ENCODE measurements around the gene NREP. TPM values are rescaled to one million over a fixed set of nuclear protein-coding genes. Genes with fewer than 3 reads are reported as not detected.

Gene NREP
- total RNA-seq, 4 donors from 2014 or later: 6.0 to 42.0 (median 10.2) TPM

GRCh38 chr5:111707630-111708164, 49.3 kb downstream of the NREP start:
- H3K27me3 ChIP-seq: no peaks in the 10 kb centered on the region
- intact Hi-C loops (cut with DNase I; ENCODE audit: low total_unique reads): no loop called here
- in situ Hi-C loops (cut with MboI; ENCODE audit: low pct_ligation_motif_present in 1 of 4, low pct_unique_long_range_greater_than_20kb in 1 of 4, low sequenced_read_pairs in 3 of 4): no loop called here
- no peak for TF ChIP-seq EP300 (IDR thresholded peaks at IDR 0.05; ENCODE audit: low read depth)
- TF ChIP-seq POLR2A (IDR thresholded peaks at IDR 0.05): no peak
- TF ChIP-seq POLR2AphosphoS5 (IDR thresholded peaks at IDR 0.05): no peak
- TF ChIP-seq CTCF (IDR thresholded peaks at IDR 0.05): no peak
- H3K27ac ChIP-seq: peak overlapping the region in 1 of 4 donors; percentile 29
- H3K4me1 ChIP-seq: peaks cover 0 to 5% (median 2%) of the 10 kb centered on the region in 4 donors
- H3K36me3 ChIP-seq: no peaks in the 10 kb centered on the region
- no peak for DNase-seq
- WGBS, 2 donors (ENCODE audit: low coverage in 1 of 2): 39 to 50% methylated on average over 1 of the region's 1 CpG
- H3K4me3 ChIP-seq: no peak overlapping the region
- peaks cover 0 to 3% of the 10 kb centered on the region in 2 donors for H3K9me3 ChIP-seq

GRCh38 chr5:111706345-111706744, 50.6 kb downstream of the NREP start:
- peaks cover 0 to 5% (median 2%) of the 10 kb centered on the region in 4 donors for H3K4me1 ChIP-seq
- no peak for TF ChIP-seq EP300 (IDR thresholded peaks at IDR 0.05; ENCODE audit: low read depth)
- TF ChIP-seq POLR2AphosphoS5 (IDR thresholded peaks at IDR 0.05): no peak
- TF ChIP-seq POLR2A (IDR thresholded peaks at IDR 0.05): no peak
- TF ChIP-seq CTCF (IDR thresholded peaks at IDR 0.05): no peak
- intact Hi-C loops (cut with DNase I; ENCODE audit: low total_unique reads) (no loop called here), in situ Hi-C loops (cut with MboI; ENCODE audit: low pct_ligation_motif_present in 1 of 4, low pct_unique_long_range_greater_than_20kb in 1 of 4, low sequenced_read_pairs in 3 of 4) (no loop called here)
- no peaks in the 10 kb centered on the region for H3K27me3 ChIP-seq
- WGBS, 2 donors (ENCODE audit: low coverage in 1 of 2): 40 to 42% methylated on average over 4 of the region's 4 CpGs
- no peak overlapping the region for H3K4me3 ChIP-seq
- H3K9me3 ChIP-seq: no peaks in the 10 kb centered on the region
- H3K27ac ChIP-seq: no peak overlapping the region
- no peak for DNase-seq
- no peaks in the 10 kb centered on the region for H3K36me3 ChIP-seq

GRCh38 chr5:111704452-111705085, 52.4 kb downstream of the NREP start:
- in situ Hi-C loops (cut with MboI; ENCODE audit: low pct_ligation_motif_present in 1 of 4, low pct_unique_long_range_greater_than_20kb in 1 of 4, low sequenced_read_pairs in 3 of 4) (no loop called here), intact Hi-C loops (cut with DNase I; ENCODE audit: low total_unique reads) (no loop called here)
- no peaks in the 10 kb centered on the region for H3K27me3 ChIP-seq
- no peak for TF ChIP-seq POLR2AphosphoS5 (IDR thresholded peaks at IDR 0.05)
- no peak for TF ChIP-seq EP300 (IDR thresholded peaks at IDR 0.05; ENCODE audit: low read depth)
- no peak for TF ChIP-seq CTCF (IDR thresholded peaks at IDR 0.05)
- no peak for TF ChIP-seq POLR2A (IDR thresholded peaks at IDR 0.05)
- DNase-seq: no peak
- H3K9me3 ChIP-seq: no peaks in the 10 kb centered on the region
- no peak overlapping the region for H3K4me3 ChIP-seq
- WGBS, 2 donors (ENCODE audit: low coverage in 1 of 2): 43 to 44% methylated on average over 2 of the region's 2 CpGs
- H3K27ac ChIP-seq: no peak overlapping the region
- H3K4me1 ChIP-seq: peaks cover 0 to 5% (median 2%) of the 10 kb centered on the region in 4 donors
- H3K36me3 ChIP-seq: no peaks in the 10 kb centered on the region

GRCh38 chr5:111703662-111704061, 53.3 kb downstream of the NREP start:
- no peak for DNase-seq
- WGBS, 2 donors (ENCODE audit: low coverage in 1 of 2): 37 to 40% methylated on average over 1 to 3 of the region's 3 CpGs
- TF ChIP-seq POLR2A (IDR thresholded peaks at IDR 0.05) (no peak), CTCF (IDR thresholded peaks at IDR 0.05) (no peak), EP300 (IDR thresholded peaks at IDR 0.05; ENCODE audit: low read depth) (no peak), POLR2AphosphoS5 (IDR thresholded peaks at IDR 0.05) (no peak)
- Histone ChIP-seq H3K4me3 (no peak overlapping the region), H3K9me3 (no peaks in the 10 kb centered on the region), H3K4me1 (peaks cover 0 to 5% (median 2%) of the 10 kb centered on the region in 4 donors), H3K36me3 (no peaks in the 10 kb centered on the region), H3K27me3 (no peaks in the 10 kb centered on the region), H3K27ac (no peak overlapping the region)
- intact Hi-C loops (cut with DNase I; ENCODE audit: low total_unique reads) (no loop called here), in situ Hi-C loops (cut with MboI; ENCODE audit: low pct_ligation_motif_present in 1 of 4, low pct_unique_long_range_greater_than_20kb in 1 of 4, low sequenced_read_pairs in 3 of 4) (no loop called here)
